Jurkat, Clone E6-1 (cell line): ENCODE measurements around the gene DUSP9.
"Not testable (repeated sequence)": the region's sequence is repeated elsewhere in the genome, so short reads cannot be mapped to it uniquely, and the experiment has no call there.

Experiments
- DNase-seq: peaks from one replicate; pipeline ENCODE4 v3.0.0-alpha.2; 2011; ENCODE audit warnings: low read depth, low spot score
- H3K4me3 ChIP-seq: 2 replicates; pipeline ENCODE4 v1.5.1; 2011; ENCODE audit warnings: mild to moderate bottlenecking, low read length, control low read depth, moderate library complexity

Gene DUSP9

DNA sequence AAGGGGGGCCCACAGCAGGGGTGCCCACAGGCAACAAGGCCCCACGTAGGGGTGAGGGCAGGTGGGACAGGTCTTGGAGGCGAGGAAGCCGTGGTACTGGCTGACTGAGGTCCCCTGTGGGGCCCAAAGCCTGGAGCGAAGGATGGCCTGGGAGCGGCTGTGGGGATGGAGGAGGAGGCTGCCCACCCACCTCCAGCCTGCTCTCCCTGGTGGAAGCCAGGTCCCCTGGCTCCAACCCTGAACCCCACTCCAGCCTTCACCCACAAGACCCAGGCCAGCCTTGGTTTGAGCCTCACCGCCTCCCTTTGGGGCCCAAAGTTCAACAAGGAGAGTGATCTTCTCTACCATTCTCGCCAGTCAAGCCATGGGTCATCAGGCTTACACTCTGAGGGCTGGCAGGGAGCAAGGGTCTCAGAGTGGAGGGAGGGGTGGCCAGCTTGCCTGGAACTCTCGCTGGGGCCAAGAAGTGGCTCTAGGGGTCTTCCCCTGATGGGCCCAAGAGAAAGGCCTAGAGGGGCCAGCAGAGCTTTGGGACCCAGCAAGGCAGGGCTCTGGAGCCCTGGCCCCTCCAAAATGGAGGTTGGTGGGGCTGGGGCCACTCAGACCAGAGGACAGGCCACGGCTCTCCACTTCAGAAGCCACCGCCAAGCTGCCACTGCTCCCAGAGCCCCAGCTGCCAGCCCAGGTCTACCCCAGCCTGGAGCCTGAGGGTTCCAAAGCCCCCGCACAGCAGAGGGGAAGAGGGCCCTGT, 21.6 kb downstream of the DUSP9 start:
- DNase-seq, result no peak

DNA sequence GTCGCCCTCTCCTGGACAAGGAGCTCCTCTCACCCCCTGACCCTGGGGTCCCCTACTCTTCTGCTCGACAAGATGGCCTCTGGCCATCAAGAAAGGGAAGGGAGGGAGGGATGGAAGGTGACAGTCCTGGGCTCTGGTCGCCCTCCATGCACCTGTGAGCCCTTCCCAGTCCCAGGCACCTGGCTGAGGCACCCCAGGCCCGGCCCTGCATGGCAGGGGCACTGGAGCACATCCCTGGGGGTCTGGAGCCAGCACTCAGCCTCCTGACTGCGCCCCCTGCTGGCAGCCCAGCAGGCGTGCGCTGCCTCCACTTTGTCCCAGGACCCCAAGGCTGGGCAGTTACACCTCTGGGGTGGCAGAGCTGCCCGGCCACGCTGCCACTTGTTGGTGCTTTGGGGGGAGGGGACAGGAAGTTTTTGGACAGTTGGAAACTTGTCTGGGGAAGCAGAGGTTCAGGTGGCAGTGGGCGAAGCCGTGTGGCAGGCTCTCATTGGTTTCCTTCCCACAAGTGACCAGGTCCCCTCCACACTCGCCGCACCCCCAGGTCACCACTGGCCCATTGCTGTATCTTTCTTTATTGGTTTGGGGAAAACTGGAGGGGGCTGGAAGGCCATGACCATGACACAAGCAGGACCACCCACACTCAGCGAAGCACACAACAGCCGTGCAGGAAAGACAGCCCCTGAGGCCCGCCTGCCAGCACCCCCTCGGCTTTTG, 22.3 kb downstream of the DUSP9 start:
- DNase-seq, result peak; percentile 20
- H3K4me3 ChIP-seq, result no peak overlapping the region

More for the DNA sequence above, 21.6 kb downstream of the DUSP9 start:
- no peak overlapping the region for H3K4me3 ChIP-seq

DNA sequence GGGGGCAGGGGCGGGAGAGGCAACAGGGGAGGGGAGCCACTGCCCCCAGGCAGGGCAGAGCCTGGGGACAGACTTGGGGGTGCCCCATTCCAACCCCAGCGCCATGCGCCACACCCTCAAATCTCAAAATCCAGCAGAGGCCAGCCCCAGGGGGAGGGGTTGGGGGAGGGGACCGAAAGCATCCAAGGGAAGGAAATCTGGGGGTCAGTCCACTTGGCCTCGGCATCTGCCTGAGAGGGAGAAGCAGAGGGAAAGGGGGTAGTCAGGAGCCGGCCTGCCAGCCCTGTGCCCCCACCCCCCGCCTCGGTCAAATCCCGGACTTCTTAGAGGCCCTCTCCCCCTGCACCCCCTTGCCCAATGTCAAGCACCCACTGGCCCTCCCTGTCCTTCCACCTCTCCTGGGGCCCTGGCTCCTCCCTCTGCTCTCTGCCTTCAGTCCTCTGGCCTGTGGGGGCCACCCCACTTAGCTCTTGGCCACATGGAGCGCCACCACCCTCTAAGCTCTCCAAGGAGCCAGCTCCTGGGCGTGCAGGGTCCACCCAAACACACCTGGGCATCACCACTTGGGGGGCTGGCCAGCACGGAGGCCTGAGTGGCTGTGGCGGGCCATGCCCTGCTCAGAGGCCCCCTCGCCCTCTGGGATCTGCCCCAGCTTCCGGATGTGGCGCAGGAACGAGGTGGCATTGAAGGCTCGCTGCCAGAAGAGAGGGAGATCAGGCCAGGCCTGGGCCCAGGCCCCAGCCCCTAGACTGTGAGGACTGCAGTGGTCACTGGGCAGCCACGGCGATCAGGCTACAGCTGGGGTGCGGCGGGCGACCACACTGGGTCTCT, 23.1 kb downstream of the DUSP9 start:
- DNase-seq, result no peak
- H3K4me3 ChIP-seq, result no peak overlapping the region

- no peak for DNase-seq
- H3K4me3 ChIP-seq, result no peak overlapping the region
These were observed 24.0 kb downstream of the DUSP9 start for GRCh38 chrX:153670748-153671588.

DNA sequence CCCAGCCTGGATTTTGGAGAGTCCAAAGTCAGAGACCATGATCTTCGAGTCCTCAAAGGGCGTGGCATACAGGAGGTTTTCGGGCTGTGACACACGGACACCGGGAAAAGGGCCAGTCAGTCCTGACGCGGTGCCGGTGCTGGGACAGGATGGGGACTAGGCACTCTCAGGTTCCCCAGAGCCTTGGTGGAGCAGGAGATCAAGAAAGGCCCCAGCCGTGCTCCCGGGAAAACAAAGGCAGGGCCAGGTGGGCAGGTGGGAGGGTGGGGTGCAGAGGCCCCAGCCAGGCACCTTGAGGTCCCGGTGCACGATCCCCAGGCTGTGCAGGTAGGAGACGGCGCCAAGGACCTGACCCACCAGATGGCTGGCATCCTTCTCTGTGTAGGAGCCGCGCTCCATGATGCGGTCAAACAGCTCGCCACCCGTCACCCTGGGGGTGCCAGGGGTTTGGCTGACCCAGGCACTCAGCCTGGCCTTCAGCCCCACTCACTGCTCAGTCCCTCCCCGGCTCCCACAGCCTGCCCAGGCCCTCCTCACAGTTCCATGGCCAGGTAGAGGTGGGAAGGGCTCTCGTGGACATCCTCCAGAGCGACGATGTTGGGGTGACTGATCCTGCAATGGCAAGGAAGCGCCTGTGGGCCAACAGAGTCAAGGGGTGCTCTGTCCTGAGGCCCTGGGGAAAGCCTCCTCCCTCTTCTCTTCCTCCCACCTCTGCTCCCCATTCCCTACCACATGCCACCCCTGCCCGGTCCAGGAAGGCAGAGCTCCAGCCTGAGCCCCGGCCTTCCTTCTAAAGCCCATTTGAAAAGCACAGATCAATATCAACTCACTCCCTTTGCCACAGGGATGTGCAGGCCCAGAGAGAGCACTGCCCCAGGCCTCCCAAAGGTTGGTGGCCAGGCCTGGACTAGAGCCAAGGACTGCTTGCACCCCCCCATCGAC, 24.9 kb downstream of the DUSP9 start:
- no peak overlapping the region for H3K4me3 ChIP-seq
- DNase-seq, result no peak

DNA sequence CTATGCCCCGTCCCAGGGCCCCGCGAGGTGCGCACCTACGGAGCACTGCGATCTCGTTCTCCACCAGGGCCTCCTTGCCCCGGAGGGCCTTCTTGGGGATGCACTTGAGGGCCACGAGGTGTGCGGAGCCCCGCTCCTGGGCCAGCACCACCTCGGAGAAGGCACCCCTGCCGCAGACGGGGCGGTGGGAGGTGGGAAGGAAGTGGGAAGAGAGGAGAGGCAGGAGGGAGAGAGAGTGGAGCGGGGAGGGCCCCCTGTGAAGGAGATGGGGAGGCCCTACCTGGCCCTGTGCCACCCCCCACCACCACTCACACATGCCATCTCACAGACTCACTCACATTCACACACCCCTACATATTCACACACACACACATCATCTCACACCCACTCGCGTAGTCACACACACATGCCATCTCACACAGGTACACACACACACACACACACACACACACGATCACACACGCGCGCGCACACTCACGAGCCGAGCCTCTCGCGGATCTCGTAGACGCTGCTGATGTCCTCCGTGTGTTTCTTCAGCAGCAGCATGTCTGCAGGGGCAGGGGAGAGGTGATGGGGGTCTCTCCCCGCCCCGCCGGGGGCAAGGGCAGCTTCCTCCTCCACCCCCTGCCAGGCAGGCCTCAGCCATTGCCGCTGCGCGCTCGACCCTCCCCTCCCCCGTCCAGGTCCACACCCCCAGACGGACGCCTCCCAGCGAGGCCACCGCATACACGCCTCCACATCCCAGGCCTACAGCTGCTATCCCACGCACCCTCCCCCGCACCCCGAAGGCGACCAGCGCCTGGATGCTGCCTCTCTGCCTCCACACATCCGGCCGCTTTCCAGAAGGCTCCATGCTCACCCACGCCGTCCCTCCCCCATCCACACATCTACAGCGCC, 25.8 kb downstream of the DUSP9 start:
- no peak for DNase-seq
- no peak overlapping the region for H3K4me3 ChIP-seq

DNA sequence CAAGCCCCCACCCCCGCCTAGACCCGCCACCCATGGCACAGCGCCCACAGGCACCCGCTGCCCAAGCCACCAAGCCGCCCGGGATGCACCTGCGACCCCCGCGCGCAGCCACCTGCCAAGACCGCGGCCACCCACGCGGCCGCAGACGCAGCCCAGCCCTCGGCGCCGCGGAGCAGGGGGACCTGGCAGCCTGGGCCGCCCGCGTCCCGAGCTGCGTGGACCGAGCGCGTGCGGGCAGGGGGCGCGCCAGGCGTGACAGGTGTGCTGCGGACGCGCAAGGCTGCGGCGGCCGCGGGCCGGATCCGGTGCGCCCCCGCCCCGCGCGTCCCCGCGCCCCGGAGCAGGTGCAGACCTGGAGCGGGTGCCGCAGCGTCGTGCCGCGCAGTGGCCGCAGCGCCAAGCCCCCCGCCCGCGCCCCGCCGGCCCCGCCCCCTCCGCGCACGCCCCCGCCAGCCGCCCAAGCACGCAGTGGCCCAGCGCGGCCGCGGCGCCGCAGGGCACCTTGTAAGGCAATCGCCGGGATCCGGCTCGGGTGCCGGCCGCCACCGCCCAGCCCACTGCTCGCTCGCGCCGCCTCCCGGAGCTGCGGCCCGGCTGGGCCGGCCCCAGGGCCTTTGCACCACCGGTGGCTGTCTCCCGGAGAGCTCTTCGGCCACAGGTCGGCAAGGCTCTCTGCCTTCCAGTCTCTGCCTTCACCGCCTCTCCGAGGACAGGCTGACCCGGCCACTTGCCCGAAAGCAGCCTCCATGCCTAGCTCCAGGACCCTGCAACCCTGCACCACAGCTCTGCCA, 26.6 kb downstream of the DUSP9 start, which contains the start of gene PNCK:
PNCK (minus strand) TSS at position 386 of the 791 bp plus-strand sequence. CDS start 737 bp downstream, outside the sequence.
- no peak within 1 kb of the TSS for H3K4me3 ChIP-seq
- no peak for DNase-seq

DNA sequence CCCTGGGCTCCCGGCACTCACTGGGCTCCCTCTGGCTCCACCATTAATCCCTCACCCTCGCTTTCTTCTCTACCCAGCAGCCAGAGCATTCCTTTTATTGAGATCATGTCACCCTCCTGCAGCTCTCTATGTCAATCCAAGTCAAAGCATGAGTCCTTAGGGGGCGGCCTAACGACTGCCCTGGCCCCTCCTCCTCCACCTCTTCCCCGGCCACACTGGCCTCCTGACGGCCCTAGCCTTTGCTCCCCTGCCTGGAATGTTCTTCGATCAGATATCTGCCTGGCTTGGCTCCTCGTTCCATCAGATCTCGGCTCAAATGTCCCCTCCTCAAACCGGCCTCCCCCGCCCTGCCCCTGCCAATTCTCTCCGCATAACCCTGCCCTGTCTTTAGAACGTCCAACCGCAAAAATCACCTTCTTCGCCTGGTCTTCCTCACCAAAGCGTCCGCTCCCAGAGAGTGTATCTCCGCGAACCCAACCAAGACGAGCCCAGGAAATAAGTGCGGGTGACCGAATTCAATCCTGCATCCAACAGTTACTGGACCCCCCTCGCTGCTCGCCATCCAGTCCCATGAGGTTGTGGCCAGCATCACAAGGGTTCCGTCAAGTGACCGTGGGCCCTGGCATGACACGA, 27.3 kb downstream of the DUSP9 start:
- DNase-seq, result no peak

GRCh38 chrX:153681175-153681574, 34.2 kb downstream of the DUSP9 start:
- no peak overlapping the region for H3K4me3 ChIP-seq
- no peak for DNase-seq

More for the DNA sequence above, 27.3 kb downstream of the DUSP9 start:
- no peak overlapping the region for H3K4me3 ChIP-seq

DNA sequence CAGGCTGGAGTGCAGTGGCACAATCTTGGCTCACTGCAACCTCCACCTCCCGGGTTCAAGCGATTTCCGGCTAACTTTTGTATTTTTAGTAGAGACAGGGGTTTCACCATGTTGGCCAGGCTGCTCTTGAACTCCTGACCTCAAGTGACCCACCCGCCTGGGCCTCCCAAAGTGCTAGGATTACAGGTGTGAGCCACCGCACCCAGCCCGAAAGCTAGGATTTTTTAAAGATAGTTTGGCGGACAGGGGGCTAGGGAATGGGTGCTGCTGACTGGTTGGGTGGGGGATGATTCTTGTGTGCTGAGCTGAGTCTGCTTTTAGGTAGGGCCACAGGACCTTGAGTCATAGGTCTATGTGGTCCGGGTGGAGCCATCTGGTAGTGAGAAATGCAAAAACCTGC, 36.5 kb downstream of the DUSP9 start:
- not testable (repeated sequence) for H3K4me3 ChIP-seq, DNase-seq

- no peak for DNase-seq
These were observed 37.6 kb downstream of the DUSP9 start for GRCh38 chrX:153684467-153685155.

DNA sequence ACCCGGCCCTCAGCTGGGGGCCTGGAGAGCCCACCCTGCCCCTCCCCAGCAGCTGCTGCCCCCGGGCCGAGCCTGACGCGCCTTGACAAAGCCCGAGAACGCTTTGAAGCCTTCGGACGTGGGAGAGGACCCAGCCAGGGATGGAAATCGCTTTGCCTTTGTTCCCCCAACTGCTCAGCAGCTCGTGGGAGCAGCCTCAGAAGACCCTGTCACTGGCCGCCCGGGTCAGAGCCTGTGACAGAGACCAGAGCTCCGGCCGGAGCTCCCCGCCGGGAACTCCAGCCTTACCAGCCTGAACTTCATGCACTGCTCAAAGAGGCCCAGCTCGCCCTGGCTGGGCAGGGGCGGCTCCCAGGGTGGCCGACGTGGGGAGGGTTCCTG, 38.1 kb downstream of the DUSP9 start:
- H3K4me3 ChIP-seq, result no peak overlapping the region
- no peak for DNase-seq

More at GRCh38 chrX:153684467-153685155, 37.6 kb downstream of the DUSP9 start:
- no peak overlapping the region for H3K4me3 ChIP-seq

DNA sequence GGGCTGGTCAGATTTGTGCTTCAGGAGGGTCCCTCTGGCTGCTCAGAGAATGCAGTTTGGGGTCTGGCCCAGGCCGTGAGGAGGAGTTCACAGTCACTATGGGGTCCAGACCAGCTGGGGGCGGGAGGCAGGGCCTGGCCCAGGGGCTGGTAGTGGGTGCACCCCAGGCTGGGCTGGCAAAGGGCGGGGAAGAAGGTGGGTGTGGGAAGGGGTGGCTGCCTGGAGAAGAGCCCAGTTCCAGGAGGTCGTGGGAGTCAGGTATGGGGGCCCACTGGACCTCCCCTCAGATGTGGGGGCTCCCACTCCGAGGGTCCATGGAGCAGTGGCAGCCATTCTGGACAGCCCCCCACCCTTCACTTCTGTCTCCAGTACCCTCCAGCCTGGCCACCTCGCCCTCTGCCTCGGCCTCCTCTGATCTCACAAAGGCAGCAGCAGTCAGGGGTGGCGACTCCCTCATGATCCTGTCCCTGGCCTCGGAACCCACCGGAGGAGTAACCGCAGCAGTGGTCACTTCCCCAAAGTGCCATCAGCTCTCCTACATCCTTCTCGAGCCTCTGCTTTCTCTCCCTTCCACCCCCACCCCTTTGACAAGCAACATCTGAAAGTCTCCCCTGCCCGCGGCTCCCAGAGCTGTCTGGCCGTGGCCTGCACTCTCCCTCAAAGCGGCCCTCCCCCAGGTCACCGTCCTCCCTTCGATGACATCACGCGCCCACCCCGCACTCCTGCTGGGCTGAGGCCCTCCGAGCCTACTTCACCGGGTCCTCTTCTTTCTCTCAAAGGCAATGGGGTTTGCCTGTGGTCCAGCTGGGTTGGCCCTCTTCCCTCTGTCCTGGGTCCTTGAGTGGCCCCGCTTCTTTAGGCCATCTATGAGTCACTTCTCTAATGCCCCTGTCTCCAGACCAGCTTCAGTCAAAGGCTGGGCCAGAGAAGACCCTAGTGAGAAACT, 39.0 kb downstream of the DUSP9 start:
- H3K4me3 ChIP-seq, result no peak overlapping the region
- DNase-seq, result no peak

- no peak overlapping the region for H3K4me3 ChIP-seq
- DNase-seq, result no peak
These were observed 39.7 kb downstream of the DUSP9 start for GRCh38 chrX:153686711-153687110.
